Heart left ventricle (tissue), 13 donors: ENCODE measurements around the gene MITF.

Source experiments
- POLR2A ChIP-seq, 2 donors: fragments of 450-650 bp; IDR thresholded peaks; one replicate each; pipeline ENCODE4 v1.6.1; 2017; ENCODE audit warnings: antibody characterized with exemption in 2 of 2, mild to moderate bottlenecking in 2 of 2, moderate library complexity in 2 of 2
- TF ChIP-seq, protein P1 (sequence below), 12 donors: fragments of 200-600 bp; sonication (generic) in 4 of 12; IDR thresholded peaks; one replicate each; pipeline versions ENCODE4 v1.5.0 to v1.8.0; 2018 to 2022; ENCODE audit warnings: antibody characterized with exemption in 12 of 12, mild to moderate bottlenecking in 5 of 12
- donor health status: ischemic (EF 13 %, LVEDD 7.1; RV severe dilation, severe dysfunction).
- donor health status: DM: no; HTN: yes; CAD: no.
- donor health status: DM: no; HTN: no; CAD: no.
- donor health status: ischemic (EF 25% LVEDD 6.9; RV normal size, moderate dysfunction).
- donor health status: ischemic (EF 25% LVEDD 5.7; RV mildly dilated, moderate dysfunction).
- donor health status: ischemic (EF 35%, LVEDD 5.7; RV mildly dilated, moderate dysfunction).
- donor health status: nonischemic (EF 11% LVEDD 7.7; RV severe dilation, severe dysfunction).
- donor health status: DM: yes; HTN: yes; CAD: no.
- donor health status: PGD.
- donor health status: ischemic (EF 29% LVEDD 5.4; RV normal size, mild dysfunction).
- donor health status: nonischemic (EF 23%, LVEDD 6.1; RV moderate dilation, normal function).

DNA sequence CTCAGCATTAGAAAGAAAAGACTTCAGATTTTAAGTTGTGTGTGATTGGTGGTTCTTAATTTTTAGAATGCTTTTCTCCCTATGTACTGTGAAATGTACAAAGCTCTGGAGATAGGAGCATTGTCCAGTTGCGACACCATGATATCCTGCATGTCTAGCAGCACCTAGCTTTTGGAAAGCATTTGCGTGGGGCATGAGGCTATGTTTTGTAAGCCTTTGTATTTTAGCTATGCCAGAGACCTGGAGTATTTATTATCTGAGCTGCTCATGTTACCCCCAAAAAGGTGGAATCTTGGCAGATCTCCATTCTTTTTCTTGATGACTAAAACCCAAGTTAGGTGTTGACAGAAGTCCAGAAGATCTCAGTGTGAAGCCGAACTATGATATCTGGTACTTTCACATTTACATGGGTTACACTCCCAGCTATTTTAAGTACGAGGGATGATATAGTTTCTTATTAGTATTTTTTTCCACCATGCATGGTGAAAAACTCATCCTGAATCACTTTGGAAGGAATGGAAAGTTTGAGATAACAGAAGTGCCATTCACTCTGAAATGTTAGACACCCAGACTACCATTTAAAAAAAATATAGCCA, 133.6 kb downstream of the MITF start:
- TF ChIP-seq, protein P1, sequence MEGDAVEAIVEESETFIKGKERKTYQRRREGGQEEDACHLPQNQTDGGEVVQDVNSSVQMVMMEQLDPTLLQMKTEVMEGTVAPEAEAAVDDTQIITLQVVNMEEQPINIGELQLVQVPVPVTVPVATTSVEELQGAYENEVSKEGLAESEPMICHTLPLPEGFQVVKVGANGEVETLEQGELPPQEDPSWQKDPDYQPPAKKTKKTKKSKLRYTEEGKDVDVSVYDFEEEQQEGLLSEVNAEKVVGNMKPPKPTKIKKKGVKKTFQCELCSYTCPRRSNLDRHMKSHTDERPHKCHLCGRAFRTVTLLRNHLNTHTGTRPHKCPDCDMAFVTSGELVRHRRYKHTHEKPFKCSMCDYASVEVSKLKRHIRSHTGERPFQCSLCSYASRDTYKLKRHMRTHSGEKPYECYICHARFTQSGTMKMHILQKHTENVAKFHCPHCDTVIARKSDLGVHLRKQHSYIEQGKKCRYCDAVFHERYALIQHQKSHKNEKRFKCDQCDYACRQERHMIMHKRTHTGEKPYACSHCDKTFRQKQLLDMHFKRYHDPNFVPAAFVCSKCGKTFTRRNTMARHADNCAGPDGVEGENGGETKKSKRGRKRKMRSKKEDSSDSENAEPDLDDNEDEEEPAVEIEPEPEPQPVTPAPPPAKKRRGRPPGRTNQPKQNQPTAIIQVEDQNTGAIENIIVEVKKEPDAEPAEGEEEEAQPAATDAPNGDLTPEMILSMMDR (IDR thresholded peaks at IDR 0.05): no peak
- no peak for TF ChIP-seq POLR2A (IDR thresholded peaks at IDR 0.05)
